Fibroblast of skin of scalp (primary cell): ENCODE data around the gene EPYC. TPM values are rescaled to one million over a fixed set of nuclear protein-coding genes. Genes with fewer than 3 reads are reported as not detected.

ENCODE experiments used
- DNase-seq: peaks from one replicate; pipeline ENCODE4 v3.0.0-alpha.2; 2013
- polyA plus RNA-seq, 2 experiments: library from polyadenylated mRNA; unstranded; fragments of 120-200 nt; gene quantifications; one replicate each; pipeline ENCODE4 v1.2.1, GENCODE V29; 2013; ENCODE audit not compliant: insufficient read length in 2 of 2

The EPYC gene, protein sequence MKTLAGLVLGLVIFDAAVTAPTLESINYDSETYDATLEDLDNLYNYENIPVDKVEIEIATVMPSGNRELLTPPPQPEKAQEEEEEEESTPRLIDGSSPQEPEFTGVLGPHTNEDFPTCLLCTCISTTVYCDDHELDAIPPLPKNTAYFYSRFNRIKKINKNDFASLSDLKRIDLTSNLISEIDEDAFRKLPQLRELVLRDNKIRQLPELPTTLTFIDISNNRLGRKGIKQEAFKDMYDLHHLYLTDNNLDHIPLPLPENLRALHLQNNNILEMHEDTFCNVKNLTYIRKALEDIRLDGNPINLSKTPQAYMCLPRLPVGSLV
- polyA plus RNA-seq (2013, experiment 1 of 2; ENCODE audit: insufficient read length): 0.07 TPM
- polyA plus RNA-seq (2013, experiment 2 of 2; ENCODE audit: insufficient read length): not detected

DNA sequence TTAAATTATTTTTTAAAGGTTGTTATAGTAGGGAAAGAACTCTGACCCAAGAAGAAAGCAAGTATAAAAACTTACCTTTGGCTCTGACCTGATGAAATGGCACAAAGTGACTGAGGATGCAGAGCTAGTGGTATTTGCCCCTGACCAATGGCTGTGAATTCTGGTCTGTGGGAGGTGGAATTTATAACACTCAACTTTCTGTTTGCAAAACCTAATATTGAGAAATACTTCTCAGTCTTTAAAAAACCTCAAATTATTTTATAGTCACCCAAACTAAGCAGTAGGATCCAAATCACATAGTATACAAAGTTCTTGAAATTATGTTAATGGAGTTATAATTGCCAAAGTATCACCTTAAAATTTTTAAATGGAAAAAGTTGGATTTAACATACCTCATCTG is at the start of gene EPYC:
Gene EPYC, minus strand, starts transcription at position 101 of the 400 bp plus-strand sequence. CDS start 2,407 bp downstream, outside the sequence.
- DNase-seq: no peak

DNA sequence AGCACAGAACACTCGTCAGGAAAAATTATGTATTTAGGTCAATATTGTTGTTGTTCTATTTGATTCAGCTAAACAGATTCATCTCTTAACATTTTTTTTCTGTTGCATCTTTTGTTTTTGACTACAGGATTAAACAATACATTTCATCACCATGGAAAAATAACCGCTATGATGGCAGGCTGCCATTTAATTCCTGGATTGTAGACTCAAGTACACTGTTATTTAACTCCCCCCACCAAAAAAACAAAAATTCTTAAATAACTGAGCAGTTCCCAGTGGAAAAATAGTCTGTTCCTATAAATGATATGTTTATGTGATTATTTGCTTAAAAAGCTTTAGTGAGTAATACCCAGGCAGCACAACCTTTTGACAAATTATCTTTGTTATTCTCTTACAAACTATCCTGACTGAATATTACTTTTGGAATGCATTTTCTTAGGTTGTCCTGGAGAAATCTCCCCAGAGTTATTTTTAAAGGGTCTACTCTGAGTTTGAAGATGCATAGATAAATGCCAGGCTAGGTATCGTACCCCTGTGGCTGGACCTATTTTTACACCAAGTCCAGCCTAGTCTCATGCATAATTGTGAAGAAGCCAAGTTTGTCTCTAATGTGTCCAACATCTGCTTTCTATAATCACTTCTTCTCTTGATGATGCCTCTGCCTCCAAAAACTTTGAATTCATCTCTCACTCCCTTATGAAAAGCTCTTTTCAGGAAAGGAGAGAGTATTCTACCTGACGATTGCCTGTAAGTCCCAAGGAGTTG is 49.4 kb upstream of the EPYC start:
- DNase-seq: peak; percentile 89

DNA sequence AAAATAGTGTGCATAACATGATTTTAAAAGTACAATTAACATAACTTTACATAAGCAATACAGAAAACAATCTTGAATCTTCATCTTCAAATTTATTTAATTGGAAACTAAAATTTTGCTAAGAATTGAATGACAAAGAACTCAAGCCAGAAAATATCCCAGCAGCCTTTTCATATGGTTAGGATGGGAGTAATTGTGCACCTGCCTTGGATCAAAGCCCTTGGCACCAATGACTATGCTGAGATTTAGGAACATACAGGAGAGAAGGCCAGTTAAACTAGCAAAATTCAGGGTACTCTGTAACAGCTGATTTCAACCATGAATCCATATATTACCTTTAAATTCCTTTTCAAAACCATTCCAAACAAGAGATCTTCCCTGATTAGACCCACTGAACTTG is 47.3 kb upstream of the EPYC start:
- DNase-seq: no peak

DNA sequence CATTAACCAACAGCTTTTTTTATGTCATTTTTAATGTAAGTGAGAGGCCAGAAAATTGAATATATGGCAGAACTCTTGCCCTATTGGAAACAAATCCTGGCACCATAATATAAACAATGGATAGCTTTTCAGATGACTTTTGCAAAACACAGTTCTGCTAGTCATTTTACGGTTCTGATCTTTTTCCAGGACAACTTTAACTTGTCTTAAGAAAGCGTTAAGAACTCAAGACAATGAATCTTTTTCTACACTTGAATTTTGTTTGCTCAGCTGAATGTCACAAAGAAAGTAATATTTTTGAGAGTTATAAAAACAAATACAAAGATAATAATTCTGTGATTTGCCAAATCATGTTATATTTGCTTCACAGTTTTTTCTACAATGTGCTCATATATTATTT is 39.8 kb upstream of the EPYC start:
- DNase-seq: no peak

DNA sequence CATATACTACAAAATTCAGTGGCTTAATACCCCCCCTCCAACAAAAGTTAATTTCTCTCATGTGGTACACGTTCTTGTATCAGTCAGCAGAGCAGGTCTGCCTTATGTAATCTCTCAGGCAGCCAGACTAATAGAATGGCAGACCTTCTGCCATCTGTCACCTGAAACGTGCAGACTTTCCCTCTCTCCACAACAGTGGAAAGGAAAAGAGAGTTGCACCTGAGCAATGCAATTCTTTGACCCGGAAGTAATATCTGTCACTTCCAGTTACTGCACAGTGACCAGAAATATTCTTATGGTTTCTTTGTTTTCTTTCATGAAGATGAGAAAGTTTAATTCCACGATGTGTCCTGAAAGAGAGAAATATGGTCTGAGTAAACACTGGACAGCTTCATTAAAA is 38.6 kb upstream of the EPYC start:
- no peak for DNase-seq

DNA sequence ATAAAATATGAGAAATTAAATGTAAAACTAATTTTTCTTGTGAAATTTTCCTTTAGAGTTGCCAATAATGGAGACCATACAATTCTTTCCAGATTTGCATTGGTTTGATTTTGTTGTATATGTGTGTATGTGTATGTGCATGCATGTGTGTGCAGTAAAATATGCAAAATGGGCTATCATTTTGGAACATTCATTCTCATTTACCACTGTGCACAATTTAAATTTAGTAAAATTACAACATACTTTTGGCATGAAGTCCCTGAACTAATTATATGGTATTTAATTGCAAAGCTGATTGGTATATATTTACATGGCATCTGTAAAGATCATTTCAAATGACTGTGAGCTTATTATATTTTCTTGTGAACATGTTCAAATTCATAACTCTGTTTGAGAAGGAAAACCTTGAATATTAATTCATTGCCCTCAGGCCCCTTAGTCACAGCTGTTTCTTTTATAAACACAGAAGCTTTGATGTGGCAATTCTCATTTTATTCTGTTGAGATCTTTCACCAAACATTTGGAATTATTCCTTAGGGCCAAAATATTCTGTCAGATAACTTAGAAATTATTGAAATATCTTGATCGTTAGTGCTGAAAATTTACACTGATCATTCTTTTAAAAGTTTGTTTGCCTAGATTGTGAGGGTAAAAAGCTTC is 35.5 kb upstream of the EPYC start:
- peak; percentile 36 for DNase-seq

DNA sequence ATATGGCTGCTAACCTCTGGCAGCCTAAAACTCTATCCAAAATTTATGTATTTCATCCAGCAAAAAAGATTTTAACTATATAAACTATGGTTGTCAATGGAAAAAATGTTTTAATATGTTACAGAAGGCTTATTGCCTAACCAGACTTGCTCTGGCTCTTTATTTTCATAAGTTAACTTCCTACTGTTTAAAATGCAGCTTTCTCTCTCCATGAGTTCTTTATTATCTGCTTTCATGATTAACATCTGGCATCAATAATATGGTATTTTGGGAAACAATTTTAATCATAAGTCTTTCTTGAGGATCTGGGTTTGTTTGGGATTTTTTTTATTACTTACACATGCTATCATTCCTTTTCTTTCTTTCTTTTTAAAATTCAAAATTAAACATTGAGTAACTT is 32.5 kb upstream of the EPYC start:
- DNase-seq: peak; percentile 81

DNA sequence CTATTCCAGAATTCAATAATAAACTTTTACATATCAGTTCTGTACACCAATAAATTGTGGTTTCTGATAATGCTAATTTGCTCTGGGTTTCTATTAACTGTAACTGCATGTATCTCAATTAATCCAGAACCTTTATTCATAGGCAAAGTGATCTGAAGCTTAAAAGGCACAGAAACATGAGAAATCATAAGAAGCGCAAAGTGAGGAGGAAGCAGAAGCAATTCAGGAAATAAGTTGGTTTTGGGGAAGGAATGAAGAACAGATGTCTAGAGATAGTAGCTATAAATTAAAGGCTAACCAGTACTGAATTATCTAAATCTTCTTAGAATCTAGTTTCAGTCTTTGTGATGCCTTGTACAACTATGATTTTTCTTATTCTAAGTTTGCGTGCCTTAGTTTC is 28.5 kb upstream of the EPYC start:
- DNase-seq: no peak

DNA sequence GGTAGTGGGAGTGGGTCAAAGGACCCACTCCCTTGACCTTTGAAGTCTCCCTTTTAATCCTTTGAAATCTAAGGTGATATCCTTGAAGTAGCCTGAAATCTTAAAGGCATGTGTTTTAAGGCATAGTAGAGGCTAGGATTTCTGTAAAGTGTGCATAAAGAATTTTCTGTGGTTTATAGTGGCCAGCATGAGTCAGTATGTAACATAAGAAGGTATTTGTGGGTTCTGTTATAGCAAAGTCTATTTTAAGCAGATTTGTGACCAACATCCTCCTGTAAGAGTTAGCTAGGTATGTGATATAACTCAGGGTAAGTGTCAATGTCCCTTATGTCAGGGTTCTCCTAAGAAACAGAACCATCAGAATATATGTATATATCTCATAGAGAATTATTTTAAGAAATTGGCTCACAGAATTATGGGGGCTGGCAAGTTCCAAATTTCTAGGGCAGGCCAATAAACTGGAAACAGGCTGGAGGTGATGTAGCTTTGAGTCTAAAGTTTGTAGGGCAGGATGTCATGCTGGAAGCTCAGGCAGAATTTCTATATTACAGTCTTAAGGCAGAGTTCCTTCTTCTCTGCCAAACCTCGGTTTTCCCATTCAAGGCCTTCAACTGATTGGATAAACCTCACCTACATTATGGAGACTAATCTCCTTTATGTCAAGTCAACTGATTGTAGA is 18.7 kb upstream of the EPYC start:
- peak; percentile 86 for DNase-seq

DNA sequence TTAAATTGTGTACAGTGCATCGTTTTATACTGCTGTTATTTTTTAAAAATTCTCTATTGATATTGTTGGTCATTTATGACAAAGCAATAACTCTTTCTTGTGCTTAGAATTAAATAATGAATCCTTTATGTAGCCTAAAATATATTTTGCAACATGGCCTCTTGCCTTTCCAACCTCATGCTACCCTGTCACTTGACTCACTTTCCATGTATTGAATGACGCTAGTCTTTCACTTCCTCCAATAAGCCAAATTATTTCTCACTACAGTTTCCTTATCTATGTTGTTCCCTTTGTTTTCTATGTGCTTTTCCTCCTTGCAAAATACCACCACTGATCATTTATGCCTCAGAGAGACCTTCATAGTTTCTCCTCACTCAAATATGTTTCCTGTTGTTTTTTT is 16.3 kb upstream of the EPYC start:
- DNase-seq: no peak

DNA sequence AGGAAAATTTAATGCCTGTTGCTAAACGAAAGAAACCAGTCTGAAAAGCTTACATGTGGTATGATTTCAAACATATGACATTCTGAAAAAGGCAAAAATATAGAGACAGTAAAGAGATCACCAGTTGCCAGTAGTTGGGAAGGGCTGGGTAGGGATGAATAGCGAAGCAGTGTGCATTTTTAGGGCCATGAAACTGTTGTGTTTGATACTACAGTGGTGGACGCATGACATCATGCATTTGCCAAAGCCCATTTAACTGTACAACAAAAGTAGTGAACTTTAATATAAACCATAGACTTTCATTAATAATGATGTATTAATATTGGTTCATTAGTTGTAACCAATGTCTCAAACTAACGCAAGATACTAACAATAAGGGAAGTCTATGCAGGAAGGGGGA is 14.7 kb upstream of the EPYC start:
- DNase-seq: no peak

DNA sequence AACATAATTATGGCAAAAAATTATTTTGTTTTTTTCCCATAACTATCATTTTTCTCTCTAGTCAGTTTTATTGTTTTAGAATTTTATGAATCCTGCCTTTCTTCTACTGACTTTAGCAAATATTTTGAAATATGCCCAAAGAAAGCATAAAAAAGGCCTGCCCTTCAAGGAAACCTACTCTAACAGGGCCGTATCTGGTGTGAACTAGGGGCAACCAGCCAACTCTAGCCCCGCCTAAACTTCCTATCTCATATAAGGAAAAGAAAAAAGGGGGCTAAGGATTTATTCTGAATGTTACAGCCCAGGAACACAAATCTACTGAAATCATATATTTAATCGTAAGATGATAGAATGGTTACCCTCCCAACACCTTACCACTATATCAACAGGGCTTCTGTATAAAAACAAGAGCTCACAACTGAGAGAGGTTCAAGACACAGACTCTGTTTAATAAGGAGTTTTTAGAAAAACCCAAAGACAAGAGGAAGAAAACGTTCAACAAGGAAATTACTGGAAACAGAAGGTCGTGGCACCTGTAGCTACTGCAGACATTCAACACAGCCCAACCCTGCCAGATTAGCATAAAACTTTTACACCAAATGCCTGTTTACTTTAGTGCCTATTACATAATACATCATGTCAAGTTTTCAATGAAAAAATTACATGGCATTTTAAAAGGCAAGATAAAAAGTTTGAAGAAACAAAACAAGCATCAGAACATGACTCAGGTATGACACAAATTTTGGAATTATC is 12.9 kb upstream of the EPYC start:
- DNase-seq: no peak

DNA sequence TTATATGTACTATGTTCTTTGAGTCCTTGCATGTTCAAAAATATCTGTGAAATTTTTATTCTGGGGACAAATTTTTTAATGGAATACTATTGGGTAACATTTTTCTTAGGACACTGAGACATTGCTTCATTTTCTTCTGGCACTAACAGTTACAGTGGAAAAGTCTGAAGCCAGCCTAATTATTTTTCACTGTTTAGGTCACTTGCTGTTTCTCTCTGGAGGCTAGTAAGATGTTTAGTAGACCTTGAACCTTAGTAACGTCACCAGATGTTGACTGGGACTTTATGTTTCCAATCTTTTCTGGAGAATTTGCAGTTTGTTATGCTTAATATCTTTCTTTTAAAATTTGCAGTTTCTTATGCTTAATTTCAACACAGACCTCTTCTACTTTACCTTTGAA is 12.3 kb upstream of the EPYC start:
- DNase-seq: no peak

DNA sequence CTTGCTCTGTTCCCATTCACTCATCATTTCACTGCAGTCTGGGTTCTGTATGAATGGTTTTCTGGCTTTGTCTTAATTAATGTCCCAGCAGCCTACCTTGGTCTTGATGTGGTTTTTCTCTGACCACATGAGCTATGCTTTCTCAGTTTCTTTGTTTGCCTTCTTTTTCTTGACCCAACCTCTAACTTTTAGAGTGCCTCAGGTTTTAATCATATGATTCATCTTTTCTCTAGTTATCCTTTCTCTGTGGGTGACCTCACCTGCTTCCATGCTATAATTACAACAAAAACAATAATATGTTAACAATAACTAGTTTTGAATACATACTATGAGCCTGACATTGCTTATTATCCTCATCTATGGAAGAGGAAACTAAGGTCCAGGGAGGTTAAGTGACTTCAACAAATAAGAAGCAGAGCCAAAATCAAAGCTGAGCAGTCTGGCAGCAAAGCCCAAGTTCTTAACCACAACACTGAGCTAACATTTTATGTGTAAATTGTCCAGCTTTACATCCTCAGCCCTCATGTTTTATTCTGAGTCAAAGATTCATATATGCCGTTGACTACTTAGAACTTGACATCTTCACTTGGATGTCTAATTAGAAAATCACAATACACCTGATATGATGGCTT is 4.7 kb upstream of the EPYC start:
- DNase-seq: no peak

DNA sequence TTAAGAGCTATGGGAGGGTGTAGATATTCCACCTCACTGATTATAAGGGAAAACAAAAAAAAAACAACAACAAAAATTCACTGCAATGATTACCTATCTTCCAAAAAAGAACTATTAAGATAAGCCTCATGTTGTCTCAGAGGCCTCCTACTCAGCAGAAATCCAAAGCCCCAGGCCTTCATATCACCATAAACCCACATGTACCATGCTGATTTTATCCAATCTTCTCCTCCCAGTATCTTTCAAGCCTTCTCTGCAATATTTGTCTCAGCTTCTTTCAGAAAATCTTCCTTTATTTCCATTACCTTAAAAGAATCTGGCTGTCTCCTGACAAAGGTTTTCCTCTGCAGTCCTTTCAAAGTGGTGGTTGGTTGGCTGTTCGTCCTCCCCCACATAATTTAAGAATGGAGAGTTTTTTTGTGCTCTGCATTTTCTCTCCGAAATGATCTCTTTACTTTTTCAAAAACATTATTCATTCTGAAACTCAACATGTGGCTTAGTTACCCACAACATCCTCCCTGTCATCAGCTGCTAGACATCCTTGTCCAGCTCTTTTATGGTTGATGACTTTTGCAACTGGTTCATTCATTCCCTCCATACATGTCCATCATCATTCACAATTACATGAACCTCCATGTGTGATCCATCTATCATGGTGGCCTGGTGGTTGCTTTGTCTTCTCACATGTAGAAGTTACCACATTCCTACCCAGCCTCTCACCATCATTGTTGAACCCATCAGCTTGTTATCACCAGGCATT is 2.9 kb upstream of the EPYC start:
- DNase-seq: no peak

DNA sequence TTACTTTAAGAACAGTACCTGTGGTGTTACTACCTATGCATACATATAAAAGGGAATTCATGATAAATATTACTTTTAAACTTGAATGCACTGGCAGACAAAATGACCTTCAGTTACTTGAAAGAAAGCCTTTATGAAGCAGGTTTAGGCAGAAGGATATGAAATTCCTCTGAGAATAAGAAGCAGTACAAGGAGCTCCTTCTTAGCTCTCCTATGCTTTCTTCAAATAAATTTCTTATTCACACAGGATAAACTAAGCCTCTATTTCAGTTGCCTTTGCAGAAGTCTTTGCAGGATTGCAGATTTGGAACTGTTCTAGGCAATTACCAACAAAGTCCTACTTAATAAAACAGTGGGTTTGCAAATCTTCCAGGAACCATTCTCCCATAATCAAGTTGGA is 1.0 kb downstream of the EPYC start:
- DNase-seq: no peak

DNA sequence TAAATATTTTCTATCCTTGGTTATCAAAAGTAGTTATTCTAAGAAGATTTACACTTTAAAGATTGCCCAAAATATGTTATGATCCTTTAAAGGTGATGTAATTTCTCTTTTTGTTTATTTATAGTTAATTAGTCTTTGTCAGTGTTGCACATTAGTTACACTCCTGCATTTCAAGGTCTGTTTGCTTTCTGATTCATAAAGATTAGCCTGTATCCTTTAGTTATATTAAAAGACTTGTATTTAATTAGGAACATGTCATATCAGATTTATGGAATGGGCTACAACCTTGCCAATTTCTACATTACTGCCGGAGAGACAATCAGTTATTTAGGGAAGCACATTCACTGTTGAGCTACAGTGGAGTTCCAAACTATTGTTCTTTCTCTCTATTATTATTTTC is 3.5 kb downstream of the EPYC start:
- no peak for DNase-seq

DNA sequence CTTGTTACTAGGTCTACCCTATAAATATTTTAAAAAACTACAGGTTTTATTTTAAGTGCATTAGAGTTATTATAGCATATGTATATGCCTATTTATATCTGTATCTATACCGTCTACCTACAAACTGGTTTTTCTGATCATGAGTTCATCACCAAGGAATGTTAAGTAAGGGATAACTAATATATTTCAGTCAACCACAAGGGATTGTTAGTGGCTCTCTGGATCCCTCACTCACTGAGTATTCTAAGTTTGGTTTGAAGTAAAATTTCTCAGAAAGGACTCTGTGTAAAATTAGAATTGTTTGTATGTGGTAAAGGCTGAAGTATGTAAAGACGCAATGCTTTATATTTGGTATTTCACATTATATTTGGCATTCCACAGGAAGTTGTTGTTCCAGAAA is 4.8 kb downstream of the EPYC start:
- peak; percentile 64 for DNase-seq

DNA sequence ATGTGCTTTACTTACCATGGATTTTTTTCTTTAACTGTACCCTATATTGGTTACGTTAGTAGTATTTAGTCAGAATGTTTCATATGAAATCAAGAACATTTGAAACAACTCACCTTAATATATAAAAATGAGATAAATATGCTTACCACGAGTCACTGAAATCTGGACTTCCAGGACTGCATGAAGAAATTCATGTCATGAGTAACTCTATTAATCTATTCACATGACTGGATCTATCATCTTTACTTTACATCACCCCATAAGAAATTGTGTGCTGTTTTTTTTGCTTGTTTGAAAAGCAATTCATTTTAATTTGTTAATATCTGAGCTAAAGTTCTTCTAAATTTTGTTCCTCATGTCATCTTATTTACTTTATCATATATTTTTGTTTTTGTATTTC is 5.2 kb downstream of the EPYC start:
- DNase-seq: no peak

DNA sequence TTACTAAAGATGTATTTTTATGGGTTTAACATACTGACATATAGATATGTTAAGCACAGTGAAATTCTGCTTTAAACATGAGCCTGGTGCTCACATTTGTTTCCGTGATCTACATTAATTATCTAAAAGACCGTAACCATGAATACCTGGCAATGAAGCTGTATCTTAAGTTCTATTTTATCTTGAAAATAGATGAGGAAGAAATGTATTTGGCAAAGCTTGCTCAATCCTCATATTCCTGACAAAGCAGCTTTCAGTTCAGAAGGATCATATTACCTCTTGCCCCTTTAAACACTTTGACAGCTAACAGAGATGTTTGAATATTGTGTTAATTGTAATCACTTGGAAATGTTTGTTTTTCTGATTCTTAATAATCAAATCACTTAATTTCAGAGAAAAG is 9.8 kb downstream of the EPYC start:
- DNase-seq: no peak

DNA sequence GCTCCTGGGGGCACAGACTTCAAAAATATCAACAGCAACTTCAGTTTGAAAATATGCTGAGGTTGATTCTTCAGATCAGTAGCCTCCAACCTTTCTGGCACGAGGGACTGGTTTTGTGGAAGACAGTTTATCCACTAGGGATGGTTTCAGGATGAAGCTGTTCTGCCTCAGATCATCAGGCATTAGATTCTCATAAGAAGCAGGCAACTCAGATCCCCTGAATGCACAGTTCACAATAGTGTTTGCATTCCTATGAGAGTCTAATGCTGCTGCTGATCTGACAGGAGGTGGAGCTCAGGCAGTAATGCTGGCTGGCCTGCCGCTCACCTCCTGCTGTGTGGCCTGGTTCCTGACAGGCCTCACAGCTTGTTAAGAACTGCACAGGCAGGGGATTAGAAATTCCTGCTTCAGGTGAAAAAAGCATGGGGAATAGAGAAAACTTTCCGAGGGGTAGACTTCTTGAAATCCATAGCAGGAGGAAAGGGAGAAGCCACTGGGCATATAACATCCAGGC is 12.8 kb downstream of the EPYC start:
- no peak for DNase-seq
